ENCODE measurements around the gene GALNT10.

GALNT10 gene

GRCh38 chr5:154419236-154419635 lies 228.7 kb downstream of the GALNT10 start:
- H3K4me3 ChIP-seq (ENCODE audit: low read length), result no peak overlapping the region
- TF ChIP-seq ZNF274 (IDR thresholded peaks at IDR 0.05; ENCODE audit: low read depth, low read length), result no peak

- no peak overlapping the region for H3K4me3 ChIP-seq (ENCODE audit: low read length)
- no peak for TF ChIP-seq ZNF274 (IDR thresholded peaks at IDR 0.05; ENCODE audit: low read depth, low read length)
Observed at GRCh38 chr5:154421868-154422267, 231.3 kb downstream of the GALNT10 start.

GRCh38 chr5:154422298-154422697 lies 231.8 kb downstream of the GALNT10 start:
- TF ChIP-seq ZNF274 (IDR thresholded peaks at IDR 0.05; ENCODE audit: low read depth, low read length), result no peak
- H3K4me3 ChIP-seq (ENCODE audit: low read length), result no peak overlapping the region

DNA sequence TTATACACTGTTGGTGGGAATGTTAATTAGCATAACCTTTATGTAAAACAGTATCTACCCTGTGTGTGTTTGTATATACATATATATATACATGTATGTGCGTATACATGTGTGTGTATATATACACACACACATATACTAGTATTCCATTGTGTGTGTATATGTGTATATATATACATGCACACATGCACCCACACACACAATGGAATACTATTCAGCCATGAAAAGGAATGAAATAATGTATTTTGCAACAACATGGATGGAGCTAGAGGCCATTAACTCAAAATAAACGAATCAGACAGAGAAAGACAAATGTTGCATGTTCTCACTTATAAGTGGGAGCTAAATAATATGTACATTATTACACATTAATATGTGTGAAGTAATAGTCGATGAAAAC lies 237.7 kb downstream of the GALNT10 start:
- no peak overlapping the region for H3K4me3 ChIP-seq (ENCODE audit: low read length)
- no peak for TF ChIP-seq ZNF274 (IDR thresholded peaks at IDR 0.05; ENCODE audit: low read depth, low read length)

DNA sequence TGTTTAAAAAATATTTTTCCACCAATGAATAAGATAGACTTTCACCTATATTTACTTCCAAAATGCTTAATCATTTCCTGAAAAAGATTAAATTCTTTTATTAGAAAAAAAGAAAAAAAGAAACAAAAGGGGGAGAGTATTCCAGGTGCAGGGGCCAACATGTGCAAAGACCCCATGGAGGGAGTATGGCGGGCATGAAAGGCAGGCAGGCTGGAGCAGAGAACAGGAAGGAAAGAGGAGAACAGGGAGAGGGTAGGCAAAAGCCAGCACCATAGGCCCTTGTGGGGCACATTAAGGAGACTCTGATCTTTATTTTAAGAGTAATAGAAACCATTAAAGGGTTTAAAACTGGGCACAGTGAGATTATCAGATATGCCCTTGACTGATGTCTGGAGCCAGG lies 238.8 kb downstream of the GALNT10 start:
- no peak for TF ChIP-seq ZNF274 (IDR thresholded peaks at IDR 0.05; ENCODE audit: low read depth, low read length)
- no peak overlapping the region for H3K4me3 ChIP-seq (ENCODE audit: low read length)

GRCh38 chr5:154430466-154430865 lies 239.9 kb downstream of the GALNT10 start:
- TF ChIP-seq ZNF274 (IDR thresholded peaks at IDR 0.05; ENCODE audit: low read depth, low read length), result no peak

DNA sequence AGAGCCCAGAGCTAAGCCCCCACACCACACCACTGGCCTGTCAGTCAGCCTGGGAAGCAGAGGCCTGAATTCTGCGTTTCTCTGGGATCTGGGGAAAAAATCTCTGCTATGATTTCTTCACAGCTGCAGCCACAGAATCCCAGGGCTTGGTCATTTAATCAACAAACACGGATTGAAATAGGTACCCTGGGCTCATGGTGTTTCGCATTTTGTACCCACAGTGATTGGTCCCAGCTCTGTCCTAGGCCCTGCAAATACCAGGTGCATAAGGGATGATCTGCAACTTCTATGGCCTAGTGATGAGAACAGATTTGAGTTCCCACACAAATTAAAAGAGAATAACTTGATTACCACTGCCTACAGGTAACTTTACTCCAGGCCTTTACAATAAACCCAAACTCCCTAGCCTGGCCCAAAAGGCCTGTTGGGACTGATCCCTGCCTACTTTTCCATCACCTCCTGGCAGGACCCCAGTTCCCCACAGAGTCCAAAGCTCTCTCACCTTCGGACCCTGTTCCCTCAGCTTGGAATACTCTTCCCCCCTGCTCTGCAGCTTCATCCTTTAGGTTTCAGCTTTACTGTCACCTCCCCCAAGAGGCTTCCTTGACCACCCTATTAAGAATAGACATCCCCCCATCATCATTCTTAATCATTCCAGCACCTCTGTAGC lies 240.6 kb downstream of the GALNT10 start:
- no peak for TF ChIP-seq ZNF274 (IDR thresholded peaks at IDR 0.05; ENCODE audit: low read depth, low read length)
- no peak overlapping the region for H3K4me3 ChIP-seq (ENCODE audit: low read length)

More at GRCh38 chr5:154430466-154430865, 239.9 kb downstream of the GALNT10 start:
- no peak overlapping the region for H3K4me3 ChIP-seq (ENCODE audit: low read length)

- TF ChIP-seq ZNF274 (IDR thresholded peaks at IDR 0.05; ENCODE audit: low read depth, low read length), result no peak
Observed at GRCh38 chr5:154435226-154435625, 244.7 kb downstream of the GALNT10 start.

DNA sequence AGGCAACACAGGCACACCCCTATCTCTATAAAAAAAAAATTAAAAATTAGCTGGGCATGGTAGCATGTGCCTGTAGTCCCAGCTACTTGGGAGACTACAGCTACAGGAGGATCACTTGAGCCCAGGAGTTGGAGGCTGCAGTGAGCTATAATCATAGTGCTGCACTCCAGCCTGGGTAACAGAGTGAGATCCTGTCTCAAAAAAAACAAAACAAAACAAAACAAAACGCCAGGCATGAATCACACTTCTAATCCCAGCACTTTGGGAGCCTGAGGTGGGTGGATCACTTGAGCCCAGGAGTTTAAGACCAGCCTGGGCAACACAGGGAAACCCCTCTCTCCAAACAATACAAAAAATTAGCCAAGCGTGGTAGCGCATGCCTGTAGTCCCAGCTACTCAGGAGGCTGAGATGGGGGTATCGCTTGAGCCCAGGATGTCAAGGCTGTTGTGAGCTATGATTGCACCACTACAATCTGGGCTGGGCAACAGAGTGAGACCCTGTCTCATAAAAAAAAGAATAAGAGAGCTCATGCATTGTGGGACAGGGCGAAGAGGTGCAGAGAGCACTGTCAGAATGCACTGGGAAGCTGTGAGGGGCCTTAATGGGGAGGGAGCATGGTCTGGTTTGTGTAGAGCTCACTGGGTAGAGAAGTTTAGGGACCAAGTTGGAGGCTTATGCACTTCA lies 246.9 kb downstream of the GALNT10 start:
- H3K4me3 ChIP-seq (ENCODE audit: low read length), result no peak overlapping the region
- TF ChIP-seq ZNF274 (IDR thresholded peaks at IDR 0.05; ENCODE audit: low read depth, low read length), result no peak

More at GRCh38 chr5:154435226-154435625, 244.7 kb downstream of the GALNT10 start:
- H3K4me3 ChIP-seq (ENCODE audit: low read length), result no peak overlapping the region

DNA sequence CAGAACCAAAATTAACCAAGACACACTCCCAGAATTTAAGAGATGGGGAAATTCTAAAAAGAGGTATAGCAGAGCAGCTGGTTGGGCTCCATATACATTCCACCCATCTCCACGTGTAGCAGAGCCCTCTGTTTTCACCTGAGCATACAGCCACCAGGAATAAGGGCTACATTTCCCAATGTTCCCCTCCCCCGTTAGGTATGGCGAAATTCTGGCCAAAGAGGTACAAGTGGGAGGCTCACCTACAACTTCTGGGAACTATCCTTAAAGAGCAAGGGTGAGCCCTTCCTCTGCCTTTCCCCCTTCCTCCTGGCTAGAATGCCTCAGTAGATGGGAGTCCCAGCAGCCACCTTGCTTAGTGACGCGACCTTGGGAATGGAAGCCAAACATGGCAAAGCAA lies 250.0 kb downstream of the GALNT10 start:
- no peak overlapping the region for H3K4me3 ChIP-seq (ENCODE audit: low read length)
- TF ChIP-seq ZNF274 (IDR thresholded peaks at IDR 0.05; ENCODE audit: low read depth, low read length), result no peak

GRCh38 chr5:154442801-154443200 lies 252.3 kb downstream of the GALNT10 start:
- no peak overlapping the region for H3K4me3 ChIP-seq (ENCODE audit: low read length)
- TF ChIP-seq ZNF274 (IDR thresholded peaks at IDR 0.05; ENCODE audit: low read depth, low read length), result no peak

DNA sequence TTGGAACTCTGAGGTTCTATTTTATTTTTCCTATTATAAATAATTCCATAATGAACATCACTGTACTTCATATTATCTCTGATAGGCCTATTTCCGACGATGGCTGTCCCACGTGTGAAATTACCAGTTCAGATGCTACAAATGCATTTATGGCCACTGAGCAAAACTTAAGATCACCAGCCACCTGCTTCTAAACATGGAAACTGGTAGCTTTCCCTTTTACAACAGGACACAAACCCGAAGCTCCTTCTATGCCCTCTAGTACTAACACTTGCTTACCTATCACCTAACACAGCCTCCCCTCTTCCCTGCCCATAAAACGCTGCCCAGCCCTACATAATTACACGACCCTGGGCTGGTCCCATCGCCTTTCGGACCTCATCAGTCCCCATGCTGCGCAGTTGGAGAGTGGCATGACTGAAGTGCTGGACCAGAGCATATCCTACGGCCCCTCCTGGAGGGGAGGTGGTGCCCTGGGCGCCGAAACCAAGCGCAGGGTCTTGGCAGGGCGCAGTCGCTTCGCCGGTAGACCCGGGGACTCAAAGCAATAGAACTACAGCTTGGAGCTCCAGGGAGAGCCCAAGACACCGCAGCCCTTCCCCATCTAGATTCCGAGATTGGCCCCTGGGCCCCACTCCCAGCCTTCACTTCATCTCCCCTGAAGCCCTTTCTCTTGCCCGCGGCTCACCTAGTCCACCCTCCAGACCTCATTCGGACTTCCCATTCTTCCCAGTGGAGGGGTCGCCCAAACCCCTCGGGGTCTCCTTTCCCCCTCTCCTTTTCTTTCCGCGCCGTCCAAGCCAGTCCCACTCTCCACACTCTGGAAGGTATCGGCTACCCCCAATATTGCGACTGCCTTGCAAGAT lies 254.3 kb downstream of the GALNT10 start:
- H3K4me3 ChIP-seq (ENCODE audit: low read length), result peak overlapping the region; percentile 91
- TF ChIP-seq ZNF274 (IDR thresholded peaks at IDR 0.05; ENCODE audit: low read depth, low read length), result no peak

- peak within 1 kb of the TSS; percentile 94 for H3K4me3 ChIP-seq (ENCODE audit: low read length)
- TF ChIP-seq ZNF274 (IDR thresholded peaks at IDR 0.05; ENCODE audit: low read depth, low read length), result no peak
Observed at GRCh38 chr5:154445422-154446194, 255.1 kb downstream of the GALNT10 start, which contains the start of gene SAP30L. TSS of gene SAP30L (plus strand) at chr5:154445997. CDS start at chr5:154446605, 608 bp downstream.
